Lower lobe of right lung (tissue), 2 donors: Measurements from ENCODE around the gene FAM229A. TPM values are rescaled to one million over a fixed set of nuclear protein-coding genes. Genes with fewer than 3 reads are reported as not detected.
"Not testable (repeated sequence)": the region's sequence is repeated elsewhere in the genome, so short reads cannot be mapped to it uniquely, and the experiment has no call there.

ENCODE experiments used
- ATAC-seq, 2 donors: fragments of 200-7000 bp; cut with Tn5 transposase; one replicate each; pipeline ENCODE4 v1.9.1; 2020 to 2022; ENCODE audit warnings: mild to moderate bottlenecking in 2 of 2, moderate library complexity in 2 of 2
- DNase-seq: peaks from one replicate; pipeline ENCODE4 v3.0.0-alpha.2; 2020
- H3K27ac ChIP-seq: fragments of 200-600 bp; one replicate; pipeline ENCODE4 v1.8.0; 2022
- H3K27me3 ChIP-seq: fragments of 200-600 bp; one replicate; pipeline ENCODE4 v1.8.0; 2022; ENCODE audit warnings: low read depth
- H3K36me3 ChIP-seq: fragments of 200-600 bp; one replicate; pipeline ENCODE4 v1.8.0; 2022; ENCODE audit warnings: mild to moderate bottlenecking
- H3K4me1 ChIP-seq: fragments of 200-600 bp; one replicate; pipeline ENCODE4 v1.8.0; 2022
- H3K4me3 ChIP-seq: fragments of 200-600 bp; one replicate; pipeline ENCODE4 v1.8.0; 2022; ENCODE audit warnings: mild to moderate bottlenecking
- H3K9me3 ChIP-seq: fragments of 200-600 bp; one replicate; pipeline ENCODE4 v1.8.0; 2022
- intact Hi-C: fragments of 100-400 bp; cut with DNase I; formaldehyde crosslinking; loops from one replicate; pipeline ENCODE4 v1.11.0; 2022
- total RNA-seq: library from RNA; stranded (reverse); fragmentation: NEBNext Ultra II Directional; extraction: Animal tissue kit (Norgen Biotek cat#: 25700); gene quantifications from one replicate; pipeline ENCODE4 v1.2.1, GENCODE V29; 2021
- TF ChIP-seq, protein P1 (sequence below): fragments of 200-600 bp; IDR thresholded peaks from one replicate; pipeline ENCODE4 v1.8.0; 2022; ENCODE audit warnings: antibody characterized with exemption, mild to moderate bottlenecking
- donor health status: DM: no; HTN: yes; CAD: no; lungs with severe emphysema.

The FAM229A gene
- total RNA-seq, 1 donor from 2014 or later = 9.7 TPM

DNA sequence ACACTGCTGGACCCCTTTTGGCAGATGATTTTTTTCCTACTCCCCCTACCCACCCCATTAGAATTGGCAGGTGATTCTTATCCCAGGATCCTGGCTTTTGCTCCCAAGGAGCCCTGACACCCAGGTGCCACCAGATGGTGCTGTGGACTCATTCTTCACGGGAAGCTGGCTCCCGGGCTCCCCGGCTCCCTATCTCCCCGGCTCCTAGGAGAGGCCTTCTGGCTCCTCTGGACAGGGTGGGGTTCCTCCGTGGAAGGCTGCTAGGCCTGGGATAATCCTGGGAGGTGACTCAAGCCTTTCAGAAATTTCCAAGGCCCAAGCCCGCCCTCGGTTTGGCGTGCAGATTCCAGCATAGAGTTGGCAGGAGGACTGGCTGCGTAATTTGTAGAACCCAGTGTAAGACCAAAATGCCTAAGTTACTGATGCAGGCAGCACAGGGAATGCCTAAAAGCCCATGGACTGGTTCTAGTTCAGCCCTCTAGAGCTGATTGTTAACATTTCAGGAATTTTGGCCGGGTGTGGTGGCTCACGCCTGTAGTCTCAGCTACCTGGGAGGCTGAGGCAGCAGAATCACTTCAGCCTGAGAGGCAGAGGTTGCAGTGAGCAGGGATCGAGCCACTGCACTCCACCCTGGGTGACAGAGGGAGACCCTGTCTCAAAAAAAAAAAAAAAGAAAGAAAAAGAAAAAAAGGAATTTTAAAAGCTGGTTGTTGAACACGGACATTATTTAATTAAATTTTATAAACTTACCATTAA lies 38.8 kb upstream of the FAM229A start:
- TF ChIP-seq, protein P1, sequence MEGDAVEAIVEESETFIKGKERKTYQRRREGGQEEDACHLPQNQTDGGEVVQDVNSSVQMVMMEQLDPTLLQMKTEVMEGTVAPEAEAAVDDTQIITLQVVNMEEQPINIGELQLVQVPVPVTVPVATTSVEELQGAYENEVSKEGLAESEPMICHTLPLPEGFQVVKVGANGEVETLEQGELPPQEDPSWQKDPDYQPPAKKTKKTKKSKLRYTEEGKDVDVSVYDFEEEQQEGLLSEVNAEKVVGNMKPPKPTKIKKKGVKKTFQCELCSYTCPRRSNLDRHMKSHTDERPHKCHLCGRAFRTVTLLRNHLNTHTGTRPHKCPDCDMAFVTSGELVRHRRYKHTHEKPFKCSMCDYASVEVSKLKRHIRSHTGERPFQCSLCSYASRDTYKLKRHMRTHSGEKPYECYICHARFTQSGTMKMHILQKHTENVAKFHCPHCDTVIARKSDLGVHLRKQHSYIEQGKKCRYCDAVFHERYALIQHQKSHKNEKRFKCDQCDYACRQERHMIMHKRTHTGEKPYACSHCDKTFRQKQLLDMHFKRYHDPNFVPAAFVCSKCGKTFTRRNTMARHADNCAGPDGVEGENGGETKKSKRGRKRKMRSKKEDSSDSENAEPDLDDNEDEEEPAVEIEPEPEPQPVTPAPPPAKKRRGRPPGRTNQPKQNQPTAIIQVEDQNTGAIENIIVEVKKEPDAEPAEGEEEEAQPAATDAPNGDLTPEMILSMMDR = peak; percentile 91
- peak; percentile 87 for DNase-seq
- Histone ChIP-seq H3K4me3 (no peak overlapping the region), H3K36me3 (no peaks in the 10 kb centered on the region), H3K27me3 (no peaks in the 10 kb centered on the region), H3K4me1 (no peaks in the 10 kb centered on the region), H3K27ac (peak overlapping the region; percentile 26), H3K9me3 (no peaks in the 10 kb centered on the region)
- intact Hi-C loops = no loop called here
- ATAC-seq = peak; percentile 95 to 97

DNA sequence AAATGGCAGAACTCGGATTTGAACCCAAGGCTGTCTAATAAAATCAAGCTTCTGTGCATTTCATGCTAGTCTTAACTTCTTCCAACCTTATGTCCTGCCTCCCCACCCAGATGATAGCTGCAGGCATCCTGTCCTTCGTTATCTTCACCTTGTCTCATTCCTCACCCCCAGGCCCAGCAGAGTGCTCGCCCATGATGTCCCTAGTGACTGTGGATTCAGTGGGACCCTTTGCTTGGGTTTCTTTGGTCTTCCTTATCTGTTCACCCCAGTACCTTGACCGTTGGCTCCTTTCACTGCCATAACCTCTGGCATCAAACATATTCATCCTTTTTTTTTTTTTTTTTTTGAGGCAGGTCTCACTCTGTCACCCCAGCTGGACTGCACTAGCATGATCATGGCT lies 37.6 kb upstream of the FAM229A start:
- Histone ChIP-seq H3K4me3 (no peak overlapping the region), H3K27me3 (no peaks in the 10 kb centered on the region), H3K27ac (no peak overlapping the region), H3K9me3 (no peaks in the 10 kb centered on the region), H3K36me3 (no peaks in the 10 kb centered on the region), H3K4me1 (peaks cover 10% of the 10 kb centered on the region)
- TF ChIP-seq, protein P1 = no peak
- ATAC-seq = no peak
- DNase-seq = no peak
- intact Hi-C loops = no loop called here

DNA sequence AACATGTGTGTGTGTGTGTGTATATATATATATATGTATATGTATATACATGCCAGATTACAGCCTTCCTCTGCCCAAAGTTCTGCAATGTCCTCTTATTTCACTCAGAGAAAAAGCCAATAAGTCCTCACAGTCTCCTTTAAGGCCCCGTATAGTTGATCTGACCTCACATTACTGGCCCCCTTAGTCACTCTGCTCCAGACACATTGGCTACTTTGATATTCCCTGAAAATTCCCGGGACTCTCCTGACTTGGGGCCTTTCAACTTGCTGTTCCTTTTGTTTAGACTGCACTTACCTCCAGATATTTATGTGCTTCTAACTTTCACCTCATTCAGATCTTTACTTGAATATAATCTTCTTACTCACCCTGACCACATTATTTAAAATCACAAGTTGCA lies 36.1 kb upstream of the FAM229A start:
- H3K27me3 ChIP-seq = no peaks in the 10 kb centered on the region
- TF ChIP-seq, protein P1 = no peak
- H3K36me3 ChIP-seq = peaks cover under 1% of the 10 kb centered on the region
- intact Hi-C loops = no loop called here
- H3K4me3 ChIP-seq = no peak overlapping the region
- ATAC-seq (no peak), DNase-seq (no peak)
- H3K4me1 ChIP-seq = peaks cover 16% of the 10 kb centered on the region
- no peak overlapping the region for H3K27ac ChIP-seq
- no peaks in the 10 kb centered on the region for H3K9me3 ChIP-seq

DNA sequence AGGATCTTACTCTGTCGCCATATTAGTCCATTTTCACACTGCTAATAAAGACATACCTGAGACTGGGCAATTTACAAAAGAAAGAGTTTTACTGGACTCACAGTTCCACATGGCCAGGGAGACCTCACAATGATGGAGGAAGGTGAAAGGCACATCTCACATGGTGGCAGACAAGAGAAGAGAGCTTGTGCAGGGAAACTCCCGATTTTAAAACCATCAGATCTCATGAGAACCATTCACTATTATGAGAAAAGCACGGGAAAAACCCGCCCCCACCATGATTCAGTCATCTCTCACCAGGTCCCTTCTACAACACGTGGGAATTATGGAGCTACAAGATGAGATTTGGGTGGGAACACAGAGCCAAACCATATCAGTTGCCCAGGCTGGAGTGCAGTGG lies 34.2 kb upstream of the FAM229A start:
- H3K27ac ChIP-seq, intact Hi-C loops, H3K9me3 ChIP-seq, DNase-seq, H3K4me3 ChIP-seq, H3K27me3 ChIP-seq, ATAC-seq: not testable (repeated sequence)
- Histone ChIP-seq H3K4me1 (peaks cover 35% of the 10 kb centered on the region), H3K36me3 (peaks cover 19% of the 10 kb centered on the region)

DNA sequence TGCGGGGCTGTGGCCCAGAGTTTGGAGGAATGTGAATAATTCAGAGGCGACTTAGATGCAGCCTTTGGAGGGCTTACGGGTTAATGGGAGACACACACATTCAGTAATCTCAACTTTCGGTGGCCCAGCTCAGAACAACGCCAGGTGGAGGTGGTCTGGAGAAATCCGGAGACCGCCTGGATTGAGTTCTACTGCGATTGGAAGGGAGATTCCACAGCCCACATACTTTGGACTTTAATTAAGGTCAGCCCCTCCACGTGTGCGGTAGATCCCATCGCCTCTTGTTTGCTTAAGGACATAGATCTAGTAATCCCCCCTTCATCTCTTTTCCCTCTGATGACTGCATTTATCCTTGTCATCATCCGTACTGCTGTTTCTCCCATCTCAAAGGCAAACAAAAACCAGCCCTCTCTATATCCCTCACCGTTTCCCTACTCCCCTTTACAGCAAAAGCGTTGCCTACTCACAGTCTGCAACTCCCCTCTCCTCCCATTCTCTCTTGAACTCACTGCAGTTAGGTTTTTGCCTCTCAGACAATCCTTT lies 32.7 kb upstream of the FAM229A start:
- intact Hi-C loops = no loop called here
- H3K4me1 ChIP-seq = peaks cover 43% of the 10 kb centered on the region
- TF ChIP-seq, protein P1 = no peak
- H3K27me3 ChIP-seq = no peaks in the 10 kb centered on the region
- no peaks in the 10 kb centered on the region for H3K9me3 ChIP-seq
- DNase-seq (no peak), ATAC-seq (peak; percentile 1 to 3)
- peak overlapping the region; percentile 94 for H3K27ac ChIP-seq
- peaks cover 35% of the 10 kb centered on the region for H3K36me3 ChIP-seq
- peak overlapping the region; percentile 98 for H3K4me3 ChIP-seq
